TTC549 (cell line): ENCODE measurements around the gene MARVELD2.
"Not testable (repeated sequence)": the region's sequence is repeated elsewhere in the genome, so short reads cannot be mapped to it uniquely, and the experiment has no call there.

Experiments
- FAIRE-seq: peaks from 2 replicates; lab custom pipeline; 2012; peaks lifted over from hg19 to GRCh38; lab: Jason Lieb, UNC

The MARVELD2 gene

GRCh38 chr5:69449511-69449910 lies 34.6 kb downstream of the MARVELD2 start:
- no peak for FAIRE-seq

GRCh38 chr5:69450116-69450515 lies 35.2 kb downstream of the MARVELD2 start:
- no peak for FAIRE-seq

GRCh38 chr5:69450527-69450926 lies 35.6 kb downstream of the MARVELD2 start:
- not testable (repeated sequence) for FAIRE-seq

GRCh38 chr5:69451941-69452647 lies 37.2 kb downstream of the MARVELD2 start:
- no peak for FAIRE-seq

GRCh38 chr5:69453487-69453886 lies 38.6 kb downstream of the MARVELD2 start:
- not testable (repeated sequence) for FAIRE-seq

GRCh38 chr5:69454460-69455249 lies 39.7 kb downstream of the MARVELD2 start:
- no peak for FAIRE-seq

GRCh38 chr5:69455428-69455988 lies 40.6 kb downstream of the MARVELD2 start:
- FAIRE-seq: not testable (repeated sequence)

GRCh38 chr5:69462170-69462569 lies 47.3 kb downstream of the MARVELD2 start:
- no peak for FAIRE-seq

- not testable (repeated sequence) for FAIRE-seq
Measured at GRCh38 chr5:69466375-69466774, 51.5 kb downstream of the MARVELD2 start.

GRCh38 chr5:69467442-69468225 lies 52.7 kb downstream of the MARVELD2 start:
- FAIRE-seq: no peak

GRCh38 chr5:69468631-69469030 lies 53.7 kb downstream of the MARVELD2 start:
- no peak for FAIRE-seq

GRCh38 chr5:69471516-69471915 lies 56.6 kb downstream of the MARVELD2 start:
- FAIRE-seq: not testable (repeated sequence)

GRCh38 chr5:69472535-69473143 lies 57.7 kb downstream of the MARVELD2 start:
- not testable (repeated sequence) for FAIRE-seq

- FAIRE-seq: no peak
Measured at GRCh38 chr5:69477170-69477569, 62.3 kb downstream of the MARVELD2 start.

GRCh38 chr5:69478296-69478695 lies 63.4 kb downstream of the MARVELD2 start:
- not testable (repeated sequence) for FAIRE-seq

- FAIRE-seq: no peak
Measured at GRCh38 chr5:69484891-69485290, 70.0 kb downstream of the MARVELD2 start.

GRCh38 chr5:69485471-69485870 lies 70.6 kb downstream of the MARVELD2 start:
- no peak for FAIRE-seq

GRCh38 chr5:69489246-69489645 lies 74.3 kb downstream of the MARVELD2 start:
- FAIRE-seq: no peak

GRCh38 chr5:69491027-69491426 lies 76.1 kb downstream of the MARVELD2 start:
- FAIRE-seq: no peak

GRCh38 chr5:69491838-69492390 lies 77.0 kb downstream of the MARVELD2 start:
- FAIRE-seq: no peak

- FAIRE-seq: no peak
Measured at GRCh38 chr5:69492391-69492922, 77.5 kb downstream of the MARVELD2 start, which contains the start of gene OCLN. Gene OCLN (plus strand): TSS chr5:69492790. CDS start chr5:69504245, 11,455 bp downstream.
